ENCODE measurements around the gene MCRIP1. TPM values are rescaled to one million over a fixed set of nuclear protein-coding genes. Genes with fewer than 3 reads are reported as not detected.

MCRIP1 gene
- total and polyA plus RNA-seq, 9 of the 15 experiments (the other 6 are each of a cell fraction or from before 2014, with no cell fraction given), result 0.39 to 35.8 (median 9.7) TPM

- TF ChIP-seq ZBTB34 (CRISPR knock-in tag; IDR thresholded peaks at IDR 0.05), result no peak
- TF ChIP-seq PML (IDR thresholded peaks at IDR 0.05; ENCODE audit: low read length), result 0 out of 2 replicates have a peak, but pooled peaks have one; percentile 38
- TF ChIP-seq MAFF (IDR thresholded peaks at IDR 0.05; ENCODE audit: low read length), result no peak
- TF ChIP-seq CHD1 (IDR thresholded peaks at IDR 0.05; ENCODE audit: low read length), result peak; percentile 93
- no peak for TF ChIP-seq ARID3B (CRISPR knock-in tag; IDR thresholded peaks at IDR 0.05; ENCODE audit: borderline replicate concordance)
- TF ChIP-seq TARDBP (IDR thresholded peaks at IDR 0.05), result peak; percentile 97
- peak; percentile 53 for TF ChIP-seq NFIC (IDR thresholded peaks at IDR 0.05)
- peak; percentile 99 for TF ChIP-seq BHLHE40 (IDR thresholded peaks at IDR 0.05; ENCODE audit: low read length)
- TF ChIP-seq TCF3 (CRISPR knock-in tag; IDR thresholded peaks at IDR 0.05), result peak; percentile 38
- peak; percentile 89; the same call in 1 of the 2 replicates for TF ChIP-seq TOE1 (IDR thresholded peaks at IDR 0.05; ENCODE audit: borderline replicate concordance)
- no peak for TF ChIP-seq TOE1 (CRISPR knock-in tag; IDR thresholded peaks at IDR 0.05; ENCODE audit: borderline replicate concordance, low read depth)
- no peak for TF ChIP-seq SP2 (IDR thresholded peaks at IDR 0.05; ENCODE audit: extremely low read depth, low read depth, low read length, poor library complexity, severe bottlenecking)
- TF ChIP-seq NR4A1 (CRISPR knock-in tag; IDR thresholded peaks at IDR 0.05), result no peak
- peak; percentile 89 for TF ChIP-seq NR4A1 (tag; IDR thresholded peaks at IDR 0.05)
- TF ChIP-seq E2F1 (CRISPR knock-in tag; IDR thresholded peaks at IDR 0.05), result peak; percentile 90; the same call in 1 of the 2 replicates
- TF ChIP-seq ZNF41 (CRISPR knock-in tag; conservative IDR thresholded peaks at IDR 0.05), result no peak
- peak; percentile 68 for TF ChIP-seq HCFC1 (IDR thresholded peaks at IDR 0.05; ENCODE audit: low read depth, low read length)
- TF ChIP-seq UBTF (IDR thresholded peaks at IDR 0.05; ENCODE audit: borderline replicate concordance in 1 of 2, low read depth in 2 of 2, low read length in 2 of 2), result 0 out of 4 replicates have a peak, but pooled peaks have one; percentile 16 to 20
- TF ChIP-seq CREB3L1 (IDR thresholded peaks at IDR 0.05; ENCODE audit: borderline replicate concordance, low read depth), result peak; percentile 62
Measured at GRCh38 chr17:81871387-81872230, 38.5 kb upstream of the MCRIP1 start (continued).

Measured in K562 (cell line).